ENCODE measurements around the gene FAM241A. TPM values are rescaled to one million over a fixed set of nuclear protein-coding genes. Genes with fewer than 3 reads are reported as not detected.
"Not testable (repeated sequence)": the region's sequence is repeated elsewhere in the genome, so short reads cannot be mapped to it uniquely, and the experiment has no call there.

FAM241A gene
- total and polyA plus RNA-seq, 12 donors = 4.1 to 9.4 (median 7.5) TPM

DNA sequence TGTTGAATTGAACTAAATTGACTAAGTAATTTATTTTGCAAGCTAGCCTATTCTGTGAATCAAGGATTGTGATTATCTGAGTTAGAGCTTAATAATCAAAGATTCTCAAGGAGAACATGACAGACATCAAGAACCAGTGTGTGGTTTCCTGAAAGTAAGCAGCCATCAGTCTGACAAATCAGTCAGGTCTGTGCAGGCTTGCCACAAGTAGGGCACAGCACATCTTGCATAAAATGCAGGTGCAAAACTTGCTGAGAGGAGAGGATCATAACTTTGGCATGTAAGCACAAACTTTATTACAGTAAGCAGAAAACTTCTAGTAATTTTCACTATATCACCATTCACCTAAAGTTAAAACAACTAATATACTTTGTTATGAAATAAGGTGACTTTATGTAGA is 22.5 kb downstream of the FAM241A start:
- Histone ChIP-seq H3K27me3 (no peaks in the 10 kb centered on the region), H3K9me3 (peaks cover 0 to 11% (median 0%) of the 10 kb centered on the region in 11 donors), H3K36me3 (no peaks in the 10 kb centered on the region), H3K4me1 (peaks cover 0 to 31% (median 5%) of the 10 kb centered on the region in 9 donors), H3K4me3 (no peak overlapping the region), H3K27ac (no peak overlapping the region)
- no peak for ATAC-seq
- DNase-seq = no peak
- intact Hi-C loops (cut with DNase I) = no loop called here
- TF ChIP-seq CTCF (IDR thresholded peaks at IDR 0.05) = no peak

DNA sequence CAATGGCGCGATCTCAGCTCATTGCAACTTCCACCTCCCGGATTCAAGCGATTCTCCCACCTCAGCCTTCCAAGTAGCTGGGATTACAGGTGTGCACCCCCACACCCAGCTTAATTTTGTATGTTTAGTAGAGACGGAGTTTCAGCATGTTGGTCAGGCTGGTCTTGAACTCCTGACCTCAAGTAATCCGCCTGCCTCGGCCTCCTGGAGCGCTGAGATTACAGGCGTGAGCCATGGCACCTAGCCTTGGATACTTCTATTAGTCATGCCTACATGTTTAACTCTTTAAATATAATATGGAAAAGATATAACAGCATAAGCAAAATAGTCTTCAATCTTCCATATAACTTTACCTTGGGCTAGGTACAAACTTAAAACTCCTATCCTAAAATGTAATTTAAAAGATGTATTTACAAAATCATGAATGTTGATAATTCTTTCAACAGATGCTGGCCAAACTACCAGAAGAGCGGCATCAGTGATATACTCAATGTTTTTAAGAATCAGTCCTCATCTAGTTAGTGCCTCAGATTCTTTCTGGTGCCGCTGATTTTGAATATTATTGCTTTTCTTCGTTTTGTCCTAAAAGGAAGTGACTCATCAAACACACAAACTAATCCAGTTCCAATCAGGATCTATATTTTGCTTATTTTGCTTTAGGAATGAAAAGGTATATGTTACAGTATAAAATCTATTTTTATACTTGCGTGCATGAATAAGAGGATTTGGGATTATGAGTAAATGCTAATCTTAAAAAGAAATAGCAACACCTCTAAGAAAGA is 23.7 kb downstream of the FAM241A start:
- ATAC-seq = no peak
- peaks cover 0 to 11% (median 0%) of the 10 kb centered on the region in 11 donors for H3K9me3 ChIP-seq
- intact Hi-C loops (cut with DNase I) = no loop called here
- H3K27me3 ChIP-seq = no peaks in the 10 kb centered on the region
- peaks cover 0 to 37% (median 8%) of the 10 kb centered on the region in 9 donors for H3K4me1 ChIP-seq
- no peak for TF ChIP-seq CTCF (IDR thresholded peaks at IDR 0.05)
- H3K27ac ChIP-seq = no peak overlapping the region
- 91 to 95% methylated on average over 13 of the region's 13 CpGs for WGBS, 2 donors
- no peak overlapping the region for H3K4me3 ChIP-seq
- H3K36me3 ChIP-seq = peaks cover 0 to 5% (median 0%) of the 10 kb centered on the region in 9 donors
- DNase-seq = no peak

GRCh38 chr4:112170451-112170993 is 25.3 kb downstream of the FAM241A start:
- H3K27me3 ChIP-seq = no peaks in the 10 kb centered on the region
- DNase-seq = no peak
- intact Hi-C loops (cut with DNase I) = no loop called here
- no peak for TF ChIP-seq CTCF (IDR thresholded peaks at IDR 0.05)
- peak in 1 of 8 donors; percentile 87 for ATAC-seq
- H3K4me1 ChIP-seq = peaks cover 0 to 45% (median 14%) of the 10 kb centered on the region in 9 donors
- H3K9me3 ChIP-seq = peaks cover 0 to 5% (median 0%) of the 10 kb centered on the region in 11 donors
- whole genome bisulfite sequencing, 2 donors = 72 to 75% methylated on average over 3 of the region's 3 CpGs
- H3K36me3 ChIP-seq = peaks cover 0 to 14% (median 0%) of the 10 kb centered on the region in 9 donors
- peak overlapping the region in 1 of 10 donors; percentile 29 for H3K27ac ChIP-seq
- H3K4me3 ChIP-seq = no peak overlapping the region

DNA sequence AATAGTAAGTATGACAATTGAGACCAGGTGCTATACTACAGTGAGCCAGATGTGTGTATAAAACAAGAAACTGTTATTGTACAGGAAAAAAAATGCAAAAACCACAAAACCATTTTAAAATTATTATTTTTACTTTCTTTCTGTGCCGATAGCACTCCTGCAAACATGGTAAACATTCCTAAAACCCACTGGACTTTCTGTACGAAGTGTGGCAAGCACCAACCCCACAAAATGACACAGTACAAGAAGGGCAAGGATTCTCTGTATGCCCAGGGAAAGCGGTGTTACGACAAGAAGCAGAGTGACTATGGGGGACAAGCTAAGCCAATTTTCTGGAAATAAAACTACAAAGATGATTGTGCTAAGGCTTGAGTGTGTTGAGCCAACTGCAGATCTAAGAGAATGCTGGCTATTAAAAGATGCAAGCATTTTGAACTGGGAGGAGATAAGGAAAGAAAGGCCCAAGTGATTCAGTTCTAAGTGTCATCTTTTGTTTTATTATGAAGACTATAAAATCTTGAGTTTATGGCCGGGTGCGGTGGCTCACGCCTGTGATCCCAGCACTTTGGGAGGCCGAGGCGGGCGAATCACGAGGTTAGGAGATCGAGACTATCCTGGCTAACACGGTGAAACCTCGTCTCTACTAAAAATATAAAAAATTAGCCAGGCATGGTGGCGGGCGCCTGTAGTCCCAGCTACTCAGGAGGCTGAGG is 26.0 kb downstream of the FAM241A start:
- peaks cover 0 to 52% (median 18%) of the 10 kb centered on the region in 9 donors for H3K4me1 ChIP-seq
- H3K9me3 ChIP-seq; ATAC-seq; H3K4me3 ChIP-seq; H3K27me3 ChIP-seq; intact Hi-C loops (cut with DNase I); DNase-seq: not testable (repeated sequence)
- 96 to 98% methylated on average over 16 of the region's 16 CpGs for WGBS, 2 donors
- peaks cover 0 to 14% (median 0%) of the 10 kb centered on the region in 9 donors for H3K36me3 ChIP-seq
- peak overlapping the region in 1 of 10 donors; percentile 29 for H3K27ac ChIP-seq
